Stomach smooth muscle (tissue), 2 donors: ENCODE measurements around the gene CKB.

ENCODE experiments used
- H3K27ac ChIP-seq: one replicate; pipeline ENCODE4 v1.7.0; 2013; ENCODE audit warnings: mild to moderate bottlenecking, low read length, inconsistent platforms
- H3K27me3 ChIP-seq, 2 donors: one replicate each; pipeline ENCODE4 v1.7.0; 2013; ENCODE audit warnings: low read length in 2 of 2; ENCODE audit not compliant: insufficient read depth in 2 of 2, control insufficient read depth in 1 of 2
- H3K36me3 ChIP-seq, 2 donors: one replicate each; pipeline ENCODE4 v1.7.0; 2013; ENCODE audit warnings: low read length in 2 of 2; ENCODE audit not compliant: control insufficient read depth in 2 of 2, insufficient read depth in 2 of 2
- H3K4me1 ChIP-seq: one replicate; pipeline ENCODE4 v1.7.0; 2013; ENCODE audit warnings: low read length; ENCODE audit not compliant: control insufficient read depth, insufficient read depth
- H3K4me3 ChIP-seq, 2 donors: one replicate each; pipeline ENCODE4 v1.7.0; 2013; ENCODE audit warnings: low read length in 2 of 2
- H3K9ac ChIP-seq, 2 donors: one replicate each; pipeline ENCODE4 v1.7.0; 2013; ENCODE audit warnings: low read length in 2 of 2, mild to moderate bottlenecking in 1 of 2
- H3K9me3 ChIP-seq, 2 donors: one replicate each; pipeline ENCODE4 v1.7.0; 2013; ENCODE audit warnings: low read length in 2 of 2; ENCODE audit not compliant: control insufficient read depth in 2 of 2
- donor health status: healthy.
- donor health status: Pancreatic carcinoma.

Gene CKB

GRCh38 chr14:103472939-103473338, 49.7 kb downstream of the CKB start:
- Histone ChIP-seq H3K4me3 (no peak overlapping the region), H3K36me3 (peaks cover 44 to 47% of the 10 kb centered on the region in 2 donors), H3K4me1 (no peaks in the 10 kb centered on the region), H3K9me3 (no peaks in the 10 kb centered on the region), H3K9ac (no peak overlapping the region), H3K27me3 (no peaks in the 10 kb centered on the region), H3K27ac (no peak overlapping the region)
